Measurements from ENCODE around the gene SUN5. TPM values are rescaled to one million over a fixed set of nuclear protein-coding genes. Genes with fewer than 3 reads are reported as not detected.

The SUN5 gene
- total RNA-seq, 4 donors from 2014 or later: not detected

GRCh38 chr20:33024243-33024560 is 20.0 kb upstream of the SUN5 start:
- H3K27me3 ChIP-seq: no peaks in the 10 kb centered on the region
- TF ChIP-seq POLR2A (IDR thresholded peaks at IDR 0.05): no peak
- TF ChIP-seq CTCF (IDR thresholded peaks at IDR 0.05): no peak
- H3K9me3 ChIP-seq: no peaks in the 10 kb centered on the region
- H3K27ac ChIP-seq: no peak overlapping the region
- H3K4me3 ChIP-seq: no peak overlapping the region
- no peaks in the 10 kb centered on the region for H3K4me1 ChIP-seq
- no peaks in the 10 kb centered on the region for H3K36me3 ChIP-seq
- no peak for DNase-seq
- intact Hi-C loops (cut with DNase I; ENCODE audit: low total_unique reads): no loop called here

GRCh38 chr20:33023439-33024242 is 19.4 kb upstream of the SUN5 start:
- TF ChIP-seq CTCF (IDR thresholded peaks at IDR 0.05) (no peak), POLR2A (IDR thresholded peaks at IDR 0.05) (no peak)
- H3K4me3 ChIP-seq: no peak overlapping the region
- DNase-seq: no peak
- H3K27ac ChIP-seq: no peak overlapping the region
- H3K36me3 ChIP-seq: no peaks in the 10 kb centered on the region
- H3K27me3 ChIP-seq: no peaks in the 10 kb centered on the region
- intact Hi-C loops (cut with DNase I; ENCODE audit: low total_unique reads): no loop called here
- H3K9me3 ChIP-seq: no peaks in the 10 kb centered on the region
- H3K4me1 ChIP-seq: no peaks in the 10 kb centered on the region

DNA sequence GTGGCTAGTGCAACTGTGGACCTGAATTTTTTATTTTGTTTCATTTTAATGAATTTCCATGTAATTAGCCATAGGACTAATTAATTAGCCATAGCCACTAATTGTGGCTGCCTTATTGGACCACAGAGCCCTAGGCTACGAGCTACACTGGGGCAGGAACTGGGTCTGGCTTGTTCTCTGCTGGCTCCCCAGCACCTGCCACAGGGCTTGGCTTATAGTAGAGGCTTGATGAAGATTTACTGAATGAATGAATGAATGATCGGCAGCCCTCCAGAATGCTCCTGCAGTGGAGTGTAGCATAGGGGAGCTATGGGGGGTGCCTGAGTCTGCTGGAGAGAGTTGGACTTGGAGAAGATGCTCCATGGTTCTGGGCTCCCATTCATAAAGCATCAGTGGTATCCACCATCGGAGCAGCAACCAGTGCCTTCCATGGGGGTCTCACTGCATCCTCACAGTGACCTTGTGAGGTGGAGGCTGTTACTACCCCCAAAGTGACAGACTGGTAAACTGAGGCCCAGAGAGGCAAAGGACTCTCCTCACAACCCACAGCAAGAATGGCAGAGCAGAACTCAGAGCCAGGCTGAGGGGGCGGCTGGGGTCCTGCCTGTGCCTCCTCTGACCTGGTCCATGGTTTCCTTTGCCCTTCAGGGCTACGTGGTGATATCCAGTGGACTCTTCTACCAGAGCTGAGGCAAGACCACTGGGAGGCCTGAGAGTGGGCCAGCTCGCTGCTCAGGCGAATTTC is 18.6 kb upstream of the SUN5 start:
- Histone ChIP-seq H3K27me3 (no peaks in the 10 kb centered on the region), H3K9me3 (no peaks in the 10 kb centered on the region), H3K4me1 (no peaks in the 10 kb centered on the region), H3K36me3 (no peaks in the 10 kb centered on the region), H3K4me3 (no peak overlapping the region), H3K27ac (no peak overlapping the region)
- no peak for TF ChIP-seq POLR2A (IDR thresholded peaks at IDR 0.05)
- TF ChIP-seq CTCF (IDR thresholded peaks at IDR 0.05): no peak
- intact Hi-C loops (cut with DNase I; ENCODE audit: low total_unique reads): no loop called here
- no peak for DNase-seq

DNA sequence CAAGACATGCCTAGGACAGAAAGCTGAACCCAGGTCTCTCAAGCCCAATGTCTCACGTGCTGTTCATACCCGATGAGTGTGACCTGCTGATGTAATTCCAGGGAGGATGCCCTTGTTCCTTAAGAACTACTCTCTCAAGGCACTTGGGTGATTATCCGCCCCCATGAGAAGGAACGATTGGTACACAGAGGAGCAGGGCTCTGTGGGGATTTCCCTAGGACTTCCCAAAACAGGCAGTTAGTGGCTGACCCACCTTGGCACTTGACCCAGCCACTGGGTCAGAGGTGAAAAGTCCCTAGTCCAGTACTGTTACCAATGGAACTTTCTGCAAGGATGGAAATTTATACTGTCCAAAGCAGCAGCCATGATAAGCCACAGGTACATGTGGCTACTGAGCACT is 18.1 kb upstream of the SUN5 start:
- Histone ChIP-seq H3K36me3 (no peaks in the 10 kb centered on the region), H3K4me3 (no peak overlapping the region), H3K4me1 (no peaks in the 10 kb centered on the region), H3K27me3 (no peaks in the 10 kb centered on the region), H3K27ac (no peak overlapping the region), H3K9me3 (no peaks in the 10 kb centered on the region)
- no peak for TF ChIP-seq POLR2A (IDR thresholded peaks at IDR 0.05)
- no peak for TF ChIP-seq CTCF (IDR thresholded peaks at IDR 0.05)
- DNase-seq: no peak
- intact Hi-C loops (cut with DNase I; ENCODE audit: low total_unique reads): no loop called here

- TF ChIP-seq CTCF (IDR thresholded peaks at IDR 0.05): no peak
- TF ChIP-seq POLR2A (IDR thresholded peaks at IDR 0.05): no peak
- intact Hi-C loops (cut with DNase I; ENCODE audit: low total_unique reads): no loop called here
- Histone ChIP-seq H3K27ac (no peak overlapping the region), H3K4me1 (no peaks in the 10 kb centered on the region), H3K36me3 (no peaks in the 10 kb centered on the region), H3K27me3 (no peaks in the 10 kb centered on the region), H3K9me3 (no peaks in the 10 kb centered on the region), H3K4me3 (no peak overlapping the region)
- no peak for DNase-seq
Observed at GRCh38 chr20:33021879-33022278, 17.6 kb upstream of the SUN5 start.

All from uterus (tissue), 4 donors.